Measurements from ENCODE around the gene SSRP1.

SSRP1 gene

DNA sequence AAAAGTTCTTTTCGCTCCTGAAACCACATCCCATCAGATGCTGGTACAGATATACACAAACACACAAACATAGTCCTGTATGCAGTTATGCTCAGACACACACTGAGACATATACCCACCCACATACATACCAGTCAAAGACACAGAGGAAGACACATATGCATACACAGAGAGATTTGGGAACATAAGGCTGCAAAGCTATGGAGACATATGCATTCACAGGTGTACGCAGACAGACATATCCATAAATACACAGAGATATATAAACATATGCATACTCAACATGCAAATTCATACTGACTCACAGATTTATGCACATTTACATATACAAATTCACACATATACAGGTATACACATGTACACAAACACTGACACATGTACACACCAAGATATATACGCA lies 39.3 kb upstream of the SSRP1 start:
- TF ChIP-seq YY1 (IDR thresholded peaks at IDR 0.05; ENCODE audit: insufficient read depth, insufficient read length) = no peak
- TF ChIP-seq ZNF274 (IDR thresholded peaks at IDR 0.05; ENCODE audit: low read depth, low read length) = no peak
- TF ChIP-seq SUZ12 (IDR thresholded peaks at IDR 0.05; ENCODE audit: extremely low read depth, insufficient read depth, insufficient read length) = no peak
- Histone ChIP-seq H3K9me3 (ENCODE audit: insufficient read depth, low read length) (no peaks in the 10 kb centered on the region), H3K4me1 (ENCODE audit: insufficient read depth, insufficient read length) (no peaks in the 10 kb centered on the region), H3K36me3 (ENCODE audit: insufficient read depth, insufficient read length, low read length) (no peaks in the 10 kb centered on the region), H3K9ac (ENCODE audit: insufficient read length, low read depth) (no peak overlapping the region), H3K4me3 (ENCODE audit: insufficient read length, low read depth) (no peak overlapping the region), H3K27me3 (ENCODE audit: insufficient read depth, insufficient read length) (peaks cover 15% of the 10 kb centered on the region)
- DNase-seq (ENCODE audit: low read depth, low spot score) = no peak

DNA sequence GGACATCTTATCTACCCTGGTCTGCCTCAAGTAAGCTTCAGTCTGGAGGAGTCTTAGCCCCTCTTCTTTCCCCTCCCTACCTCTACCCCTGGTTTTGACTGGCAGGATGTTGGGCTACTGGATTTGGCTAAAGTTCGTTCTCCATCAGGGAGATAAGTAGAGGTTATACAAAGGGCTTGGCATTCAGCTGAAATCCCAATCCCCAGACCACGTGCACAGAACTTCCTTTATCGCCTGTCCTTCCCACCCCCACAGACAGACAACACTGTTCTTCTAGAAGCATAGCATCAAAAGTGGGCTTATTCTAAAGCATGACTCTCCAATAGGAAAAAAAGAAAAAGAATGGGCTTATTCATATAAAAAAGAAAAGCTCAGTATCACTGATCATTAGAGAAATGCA lies 37.5 kb upstream of the SSRP1 start:
- TF ChIP-seq SUZ12 (IDR thresholded peaks at IDR 0.05; ENCODE audit: extremely low read depth, insufficient read depth, insufficient read length) (no peak), ZNF274 (IDR thresholded peaks at IDR 0.05; ENCODE audit: low read depth, low read length) (no peak), YY1 (IDR thresholded peaks at IDR 0.05; ENCODE audit: insufficient read depth, insufficient read length) (no peak)
- Histone ChIP-seq H3K4me1 (ENCODE audit: insufficient read depth, insufficient read length) (no peaks in the 10 kb centered on the region), H3K4me3 (ENCODE audit: insufficient read length, low read depth) (no peak overlapping the region), H3K27me3 (ENCODE audit: insufficient read depth, insufficient read length) (peaks cover 12% of the 10 kb centered on the region), H3K36me3 (ENCODE audit: insufficient read depth, insufficient read length, low read length) (no peaks in the 10 kb centered on the region), H3K9me3 (ENCODE audit: insufficient read depth, low read length) (no peaks in the 10 kb centered on the region), H3K9ac (ENCODE audit: insufficient read length, low read depth) (no peak overlapping the region)
- no peak for DNase-seq (ENCODE audit: low read depth, low spot score)

DNA sequence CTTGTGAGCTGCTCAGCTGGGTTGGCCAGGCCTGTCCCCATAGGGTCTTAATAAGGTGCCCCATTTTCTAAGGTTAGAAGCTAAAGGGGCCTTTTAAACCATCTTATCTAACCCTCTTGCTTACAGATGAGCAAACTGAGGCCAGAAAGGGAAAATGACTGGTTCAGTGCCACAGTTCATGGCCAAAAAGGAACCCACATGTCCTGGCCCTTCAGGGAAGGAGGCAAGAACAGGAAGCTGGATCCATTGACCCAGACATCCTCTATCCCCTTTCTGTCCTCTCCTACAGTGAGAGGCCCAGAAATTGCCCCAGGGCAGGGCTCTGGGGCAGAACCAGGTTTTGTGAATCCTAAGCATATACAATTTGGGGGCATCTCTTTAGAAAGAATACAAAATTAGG lies 35.2 kb upstream of the SSRP1 start:
- Histone ChIP-seq H3K9ac (ENCODE audit: insufficient read length, low read depth) (no peak overlapping the region), H3K27me3 (ENCODE audit: insufficient read depth, insufficient read length) (no peaks in the 10 kb centered on the region), H3K9me3 (ENCODE audit: insufficient read depth, low read length) (no peaks in the 10 kb centered on the region), H3K4me3 (ENCODE audit: insufficient read length, low read depth) (no peak overlapping the region), H3K4me1 (ENCODE audit: insufficient read depth, insufficient read length) (peaks cover 3% of the 10 kb centered on the region), H3K36me3 (ENCODE audit: insufficient read depth, insufficient read length, low read length) (no peaks in the 10 kb centered on the region)
- no peak for DNase-seq (ENCODE audit: low read depth, low spot score)
- no peak for TF ChIP-seq YY1 (IDR thresholded peaks at IDR 0.05; ENCODE audit: insufficient read depth, insufficient read length)
- no peak for TF ChIP-seq SUZ12 (IDR thresholded peaks at IDR 0.05; ENCODE audit: extremely low read depth, insufficient read depth, insufficient read length)
- no peak for TF ChIP-seq ZNF274 (IDR thresholded peaks at IDR 0.05; ENCODE audit: low read depth, low read length)

DNA sequence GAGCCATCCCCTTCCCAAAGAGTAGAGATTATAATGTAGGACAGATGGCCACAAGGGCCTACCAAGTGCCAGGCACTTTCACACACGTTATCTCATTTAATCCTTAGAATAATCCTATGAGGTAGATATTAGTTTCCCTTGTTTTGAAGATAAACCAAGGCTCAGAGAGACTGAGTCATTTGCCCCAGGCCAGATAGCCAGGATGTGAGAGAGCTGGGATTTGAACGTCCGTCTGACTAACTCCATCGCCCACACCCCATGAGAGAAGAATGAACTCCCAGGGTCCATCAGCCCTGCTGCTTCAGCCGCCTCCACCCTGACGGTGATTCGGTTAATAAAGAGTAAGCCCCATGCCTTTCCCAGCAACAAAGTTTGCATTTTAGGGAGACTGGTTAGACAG lies 34.6 kb upstream of the SSRP1 start:
- no peaks in the 10 kb centered on the region for H3K9me3 ChIP-seq (ENCODE audit: insufficient read depth, low read length)
- TF ChIP-seq YY1 (IDR thresholded peaks at IDR 0.05; ENCODE audit: insufficient read depth, insufficient read length) (no peak), SUZ12 (IDR thresholded peaks at IDR 0.05; ENCODE audit: extremely low read depth, insufficient read depth, insufficient read length) (no peak), ZNF274 (IDR thresholded peaks at IDR 0.05; ENCODE audit: low read depth, low read length) (no peak)
- H3K27me3 ChIP-seq (ENCODE audit: insufficient read depth, insufficient read length) = no peaks in the 10 kb centered on the region
- H3K9ac ChIP-seq (ENCODE audit: insufficient read length, low read depth) = no peak overlapping the region
- H3K4me3 ChIP-seq (ENCODE audit: insufficient read length, low read depth) = no peak overlapping the region
- peaks cover 8% of the 10 kb centered on the region for H3K4me1 ChIP-seq (ENCODE audit: insufficient read depth, insufficient read length)
- DNase-seq (ENCODE audit: low read depth, low spot score) = no peak
- no peaks in the 10 kb centered on the region for H3K36me3 ChIP-seq (ENCODE audit: insufficient read depth, insufficient read length, low read length)

DNA sequence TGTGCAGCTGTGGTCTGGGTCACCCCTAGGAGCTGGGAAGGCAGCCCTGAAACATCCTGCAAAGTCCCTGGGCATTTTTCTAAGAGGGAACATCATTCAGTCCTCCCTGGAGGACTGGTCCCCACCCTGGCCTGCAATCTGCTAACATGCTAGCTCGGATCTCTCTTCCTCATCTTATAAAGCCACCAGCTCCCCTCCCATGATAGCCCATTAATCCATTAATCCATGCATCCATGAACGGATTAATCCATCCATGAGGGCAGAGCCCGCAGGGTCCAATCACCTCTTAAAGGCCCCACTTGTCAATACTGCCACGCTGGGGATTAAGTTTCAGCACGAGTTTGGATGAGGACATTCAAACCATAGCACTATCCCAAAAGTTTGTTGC lies 33.1 kb upstream of the SSRP1 start:
- Histone ChIP-seq H3K4me1 (ENCODE audit: insufficient read depth, insufficient read length) (peaks cover 8% of the 10 kb centered on the region), H3K4me3 (ENCODE audit: insufficient read length, low read depth) (no peak overlapping the region), H3K36me3 (ENCODE audit: insufficient read depth, insufficient read length, low read length) (no peaks in the 10 kb centered on the region), H3K9ac (ENCODE audit: insufficient read length, low read depth) (no peak overlapping the region), H3K9me3 (ENCODE audit: insufficient read depth, low read length) (no peaks in the 10 kb centered on the region), H3K27me3 (ENCODE audit: insufficient read depth, insufficient read length) (no peaks in the 10 kb centered on the region)
- TF ChIP-seq ZNF274 (IDR thresholded peaks at IDR 0.05; ENCODE audit: low read depth, low read length) (no peak), SUZ12 (IDR thresholded peaks at IDR 0.05; ENCODE audit: extremely low read depth, insufficient read depth, insufficient read length) (no peak), YY1 (IDR thresholded peaks at IDR 0.05; ENCODE audit: insufficient read depth, insufficient read length) (no peak)
- DNase-seq (ENCODE audit: low read depth, low spot score) = no peak

DNA sequence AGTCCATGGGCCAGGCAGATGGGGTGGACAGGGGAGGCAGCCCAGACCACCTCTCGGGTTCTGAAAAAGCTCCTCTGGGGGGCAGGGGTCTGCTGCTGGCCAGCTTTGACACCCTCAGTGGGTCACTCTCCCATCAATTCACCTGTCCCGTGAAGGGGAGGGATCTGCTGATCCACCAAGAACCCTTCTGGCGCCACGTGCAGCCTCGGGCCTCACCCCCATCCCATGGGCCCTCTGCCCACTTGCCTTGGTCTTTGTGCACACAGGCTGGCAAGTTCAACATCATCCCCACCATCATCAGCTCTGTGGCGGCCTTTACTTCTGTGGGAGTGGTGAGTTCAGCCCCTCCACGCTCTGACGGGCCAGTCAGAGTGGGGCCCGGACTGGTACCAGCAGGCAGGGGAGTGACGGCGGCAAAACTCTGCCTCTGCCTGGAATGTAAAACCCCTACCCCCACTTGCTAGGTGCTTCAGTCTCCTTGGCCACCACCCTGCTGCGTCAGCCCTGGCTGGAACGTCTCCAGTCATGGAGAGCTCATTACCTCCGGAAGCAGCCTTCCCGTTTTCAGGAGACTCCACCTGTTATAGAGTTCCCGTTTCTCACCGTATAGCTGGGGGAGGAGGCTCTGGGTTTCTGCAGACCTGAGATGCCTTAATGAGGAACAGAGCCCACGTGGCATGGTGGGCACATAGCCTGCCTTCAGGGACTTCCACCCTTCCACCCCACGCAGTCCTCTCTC lies 32.6 kb upstream of the SSRP1 start:
- TF ChIP-seq SUZ12 (IDR thresholded peaks at IDR 0.05; ENCODE audit: extremely low read depth, insufficient read depth, insufficient read length) (no peak), YY1 (IDR thresholded peaks at IDR 0.05; ENCODE audit: insufficient read depth, insufficient read length) (no peak), ZNF274 (IDR thresholded peaks at IDR 0.05; ENCODE audit: low read depth, low read length) (no peak)
- H3K36me3 ChIP-seq (ENCODE audit: insufficient read depth, insufficient read length, low read length) = no peaks in the 10 kb centered on the region
- no peak overlapping the region for H3K4me3 ChIP-seq (ENCODE audit: insufficient read length, low read depth)
- H3K9me3 ChIP-seq (ENCODE audit: insufficient read depth, low read length) = no peaks in the 10 kb centered on the region; the same call in 1 of the 2 replicates
- H3K27me3 ChIP-seq (ENCODE audit: insufficient read depth, insufficient read length) = no peaks in the 10 kb centered on the region
- H3K9ac ChIP-seq (ENCODE audit: insufficient read length, low read depth) = no peak overlapping the region
- no peak for DNase-seq (ENCODE audit: low read depth, low spot score)
- peaks cover 8% of the 10 kb centered on the region for H3K4me1 ChIP-seq (ENCODE audit: insufficient read depth, insufficient read length)

DNA sequence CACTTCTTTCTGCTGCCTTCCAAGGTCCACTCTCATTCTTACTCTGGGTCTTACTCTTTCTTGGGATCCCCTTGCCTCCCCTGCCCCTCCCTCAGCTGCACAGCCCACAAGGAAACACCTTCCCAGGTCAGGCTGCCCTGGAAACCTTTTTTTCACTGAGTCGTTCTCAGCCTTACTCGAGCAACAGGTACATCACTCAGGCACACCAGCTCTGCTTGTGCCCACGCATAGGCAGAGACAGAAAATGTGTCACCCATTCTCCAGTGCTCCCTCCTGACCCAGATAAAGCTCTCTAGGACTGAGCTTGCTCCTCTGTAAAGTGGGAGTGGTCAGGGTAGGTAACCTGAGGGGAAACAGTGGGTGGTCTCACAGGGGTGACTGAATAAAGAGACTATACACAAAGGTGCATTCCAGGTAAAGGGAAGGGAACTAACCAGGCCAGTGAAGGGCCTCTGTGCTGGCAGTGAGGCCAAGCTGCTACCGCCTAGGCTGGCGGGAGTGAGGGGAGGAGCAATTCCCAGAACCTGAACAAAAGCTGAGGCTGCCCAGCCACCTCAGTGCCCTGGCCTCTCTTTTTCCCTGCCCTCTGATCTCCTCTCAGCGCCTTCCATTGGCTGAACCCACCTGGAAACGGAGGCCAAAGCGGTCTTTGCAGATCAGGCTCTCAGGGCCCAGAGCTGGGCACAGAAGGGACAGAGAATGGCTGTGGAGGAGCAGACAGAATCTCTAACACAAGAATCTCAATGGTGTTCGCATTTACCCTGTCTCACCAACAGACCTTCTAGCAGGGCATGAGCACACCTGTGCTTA lies 29.4 kb upstream of the SSRP1 start:
- H3K9ac ChIP-seq (ENCODE audit: insufficient read length, low read depth) = no peak overlapping the region
- peaks cover 8% of the 10 kb centered on the region for H3K4me1 ChIP-seq (ENCODE audit: insufficient read depth, insufficient read length)
- no peaks in the 10 kb centered on the region for H3K36me3 ChIP-seq (ENCODE audit: insufficient read depth, insufficient read length, low read length)
- TF ChIP-seq SUZ12 (IDR thresholded peaks at IDR 0.05; ENCODE audit: extremely low read depth, insufficient read depth, insufficient read length) (no peak), ZNF274 (IDR thresholded peaks at IDR 0.05; ENCODE audit: low read depth, low read length) (no peak), YY1 (IDR thresholded peaks at IDR 0.05; ENCODE audit: insufficient read depth, insufficient read length) (no peak)
- no peak for DNase-seq (ENCODE audit: low read depth, low spot score)
- H3K27me3 ChIP-seq (ENCODE audit: insufficient read depth, insufficient read length) = peaks cover 3% of the 10 kb centered on the region
- H3K9me3 ChIP-seq (ENCODE audit: insufficient read depth, low read length) = no peaks in the 10 kb centered on the region; the same call in 1 of the 2 replicates
- H3K4me3 ChIP-seq (ENCODE audit: insufficient read length, low read depth) = no peak overlapping the region
